CD14-positive monocyte (primary cell): ENCODE results near the gene KLHL13. TPM values are rescaled to one million over a fixed set of nuclear protein-coding genes. Genes with fewer than 3 reads are reported as not detected.

ENCODE experiments used
- DNase-seq, 3 donors: peaks; one replicate each; pipeline ENCODE4 v3.0.0-alpha.2; 2011 to 2022
- H2AFZ ChIP-seq: 2 replicates; pipeline ENCODE4 v1.6.0; 2012; ENCODE audit warnings: mild to moderate bottlenecking, low read depth, low read length, inconsistent platforms; ENCODE audit not compliant: insufficient read depth, poor library complexity, severe bottlenecking
- H3K27ac ChIP-seq, 2 donors: 1 replicate in 1 of 2; 2 replicates in 1 of 2; pipeline ENCODE4 v1.5.1; 2012 to 2013; ENCODE audit warnings: low read length in 2 of 2, control low read depth in 1 of 2, inconsistent platforms in 1 of 2, low read depth in 1 of 2, mild to moderate bottlenecking in 1 of 2
- H3K27me3 ChIP-seq, 2 donors: one replicate each; pipeline versions ENCODE4 v1.6.0 to v1.6.1; 2011 to 2013; ENCODE audit warnings: low read length in 2 of 2; ENCODE audit not compliant: control insufficient read depth in 2 of 2, insufficient read depth in 2 of 2
- H3K36me3 ChIP-seq, 2 donors: replicated peaks in 1 of 2; 1 replicate in 1 of 2; 2 replicates in 1 of 2; pipeline versions ENCODE4 v1.5.1 to v1.6.1; 2012 to 2013; ENCODE audit warnings: low read length in 2 of 2, control low read depth in 1 of 2, inconsistent platforms in 1 of 2, mild to moderate bottlenecking in 1 of 2; ENCODE audit not compliant: insufficient read depth in 2 of 2, control insufficient read depth in 1 of 2
- H3K4me1 ChIP-seq, 2 donors: 1 replicate in 1 of 2; 2 replicates in 1 of 2; pipeline versions ENCODE4 v1.5.1 to v1.6.1; 2012 to 2013; ENCODE audit warnings: low read length in 2 of 2, control low read depth in 1 of 2, inconsistent platforms in 1 of 2, mild to moderate bottlenecking in 1 of 2, moderate library complexity in 1 of 2; ENCODE audit not compliant: insufficient read depth in 2 of 2, control insufficient read depth in 1 of 2
- H3K4me2 ChIP-seq: replicated peaks from 2 replicates; pipeline ENCODE3; 2012; ENCODE audit warnings: low read length, moderate library complexity, mild to moderate bottlenecking; ENCODE audit not compliant: poor library complexity, severe bottlenecking; ENCODE audit errors: extremely low read depth
- H3K4me3 ChIP-seq, 3 experiments: fragments of 200-600 bp in 1 of 3; sonication (generic) in 1 of 3; replicated peaks in 1 of 3; 1 replicate in 2 of 3; 2 replicates in 1 of 3; pipeline ENCODE4 v1.5.1; 2011 to 2013; ENCODE audit warnings: low read length in 3 of 3, mild to moderate bottlenecking in 3 of 3, control low read depth in 2 of 3, low read depth in 2 of 3, inconsistent platforms in 1 of 3, moderate library complexity in 1 of 3
- H3K79me2 ChIP-seq: 2 replicates; pipeline ENCODE4 v1.6.0; 2012; ENCODE audit warnings: mild to moderate bottlenecking, control low read depth, inconsistent platforms, low read length, moderate library complexity; ENCODE audit not compliant: insufficient read depth
- H3K9ac ChIP-seq: 2 replicates; pipeline ENCODE4 v1.6.0; 2017; ENCODE audit warnings: low read length, mild to moderate bottlenecking; ENCODE audit not compliant: insufficient read depth, poor library complexity, severe bottlenecking
- H3K9me3 ChIP-seq, 2 donors: replicated peaks in 1 of 2; 1 replicate in 1 of 2; 2 replicates in 1 of 2; pipeline versions ENCODE4 v1.5.1 to v1.6.1; 2012 to 2013; ENCODE audit warnings: low read length in 2 of 2, control low read depth in 1 of 2; ENCODE audit not compliant: control insufficient read depth in 1 of 2, insufficient read depth in 1 of 2
- H4K20me1 ChIP-seq: 2 replicates; pipeline ENCODE4 v1.6.0; 2012; ENCODE audit warnings: mild to moderate bottlenecking, low read length, control low read depth, moderate library complexity; ENCODE audit not compliant: insufficient read depth
- H3K27ac Mint-ChIP-seq, 7 donors: one replicate each; pipeline ENCODE4 v1.8.0; 2020; ENCODE audit warnings: mild to moderate bottlenecking in 7 of 7, mixed read lengths in 7 of 7, moderate library complexity in 6 of 7, inconsistent platforms in 2 of 7
- H3K27me3 Mint-ChIP-seq, 3 donors: one replicate each; pipeline ENCODE4 v1.8.0; 2021 to 2022; ENCODE audit warnings: low read depth in 3 of 3, mild to moderate bottlenecking in 3 of 3, mixed read lengths in 3 of 3, moderate library complexity in 3 of 3, inconsistent platforms in 1 of 3
- H3K36me3 Mint-ChIP-seq, 2 donors: one replicate each; pipeline ENCODE4 v1.8.0; 2020; ENCODE audit warnings: mixed read lengths in 2 of 2, inconsistent platforms in 1 of 2, mild to moderate bottlenecking in 1 of 2
- H3K4me1 Mint-ChIP-seq: one replicate; pipeline ENCODE4 v1.8.0; 2020; ENCODE audit warnings: mild to moderate bottlenecking, mixed read lengths
- H3K4me3 Mint-ChIP-seq, 2 donors: one replicate each; pipeline ENCODE4 v1.8.0; 2020; ENCODE audit warnings: mild to moderate bottlenecking in 2 of 2, mixed read lengths in 2 of 2, moderate library complexity in 1 of 2
- H3K9me3 Mint-ChIP-seq, 7 donors: one replicate each; pipeline ENCODE4 v1.8.0; 2020 to 2022; ENCODE audit warnings: mixed read lengths in 7 of 7, mild to moderate bottlenecking in 6 of 7, moderate library complexity in 6 of 7, inconsistent platforms in 2 of 7
- WGBS: methylation state at CpG from one replicate; pipeline ENCODE4 v1.1.5; 2013; ENCODE audit warnings: missing lambda C conversion rate; ENCODE audit not compliant: insufficient coverage; 5-methylcytosine and 5-hydroxymethylcytosine counted together
- intact Hi-C, 2 donors: fragments of 100-400 bp; cut with micrococcal nuclease; formaldehyde crosslinking; loops; one replicate each; pipeline versions ENCODE4 v1.15.0 to v1.15.1; 2023
- polyA plus RNA-seq, 3 donors: library from polyadenylated mRNA; depleted of rRNA in 1 of 3; unstranded in 2 of 3; stranded (reverse) in 1 of 3; fragments of 300-500 nt in 2 of 3; fragments of >200 nt in 1 of 3; fragmentation: Illumina TruSeq in 2 of 3; gene quantifications; 1 replicate in 2 of 3; 2 replicates in 1 of 3; pipeline ENCODE4 v1.2.3, GENCODE V29; 2012 to 2021
- TF ChIP-seq, protein P1 (sequence below): fragments of 200-600 bp; IDR thresholded peaks from one replicate; pipeline ENCODE4 v1.8.0; 2022; ENCODE audit warnings: antibody characterized with exemption, mild to moderate bottlenecking

KLHL13 gene
- polyA plus RNA-seq, 3 donors = 0.05 to 0.41 (median 0.10) TPM

DNA sequence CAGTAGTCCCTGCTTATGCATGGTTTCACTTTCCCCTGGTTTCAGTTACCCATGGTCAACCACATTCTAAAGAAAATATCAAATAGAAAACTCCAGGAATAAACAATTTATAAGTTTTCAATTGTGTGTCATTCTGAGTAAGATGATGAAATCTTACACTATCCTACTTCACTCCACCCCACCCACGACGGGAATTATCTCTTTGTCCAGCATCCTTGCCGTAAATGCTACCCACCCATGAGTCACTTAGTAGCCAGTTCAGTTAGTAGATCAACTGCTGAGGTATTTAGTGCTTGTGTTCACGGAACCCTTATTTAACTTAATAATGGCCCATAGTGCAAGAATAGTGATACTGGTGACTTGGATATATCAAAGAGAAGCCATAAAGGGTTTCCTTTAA lies 91.4 kb downstream of the KLHL13 start:
- Histone ChIP-seq H3K9ac (no peak overlapping the region), H3K4me2 (no peak overlapping the region), H3K79me2 (no peaks in the 10 kb centered on the region), H4K20me1 (no peaks in the 10 kb centered on the region), H3K27ac (no peak overlapping the region), H3K4me1 (no peaks in the 10 kb centered on the region), H3K4me3 (no peak overlapping the region), H3K36me3 (no peaks in the 10 kb centered on the region), H3K27me3 (no peaks in the 10 kb centered on the region), H3K9me3 (no peaks in the 10 kb centered on the region), H2AFZ (no peak overlapping the region)
- DNase-seq = no peak
- no CpG with 5 or more reads among the region's 4 CpGs for WGBS
- TF ChIP-seq, protein P1, sequence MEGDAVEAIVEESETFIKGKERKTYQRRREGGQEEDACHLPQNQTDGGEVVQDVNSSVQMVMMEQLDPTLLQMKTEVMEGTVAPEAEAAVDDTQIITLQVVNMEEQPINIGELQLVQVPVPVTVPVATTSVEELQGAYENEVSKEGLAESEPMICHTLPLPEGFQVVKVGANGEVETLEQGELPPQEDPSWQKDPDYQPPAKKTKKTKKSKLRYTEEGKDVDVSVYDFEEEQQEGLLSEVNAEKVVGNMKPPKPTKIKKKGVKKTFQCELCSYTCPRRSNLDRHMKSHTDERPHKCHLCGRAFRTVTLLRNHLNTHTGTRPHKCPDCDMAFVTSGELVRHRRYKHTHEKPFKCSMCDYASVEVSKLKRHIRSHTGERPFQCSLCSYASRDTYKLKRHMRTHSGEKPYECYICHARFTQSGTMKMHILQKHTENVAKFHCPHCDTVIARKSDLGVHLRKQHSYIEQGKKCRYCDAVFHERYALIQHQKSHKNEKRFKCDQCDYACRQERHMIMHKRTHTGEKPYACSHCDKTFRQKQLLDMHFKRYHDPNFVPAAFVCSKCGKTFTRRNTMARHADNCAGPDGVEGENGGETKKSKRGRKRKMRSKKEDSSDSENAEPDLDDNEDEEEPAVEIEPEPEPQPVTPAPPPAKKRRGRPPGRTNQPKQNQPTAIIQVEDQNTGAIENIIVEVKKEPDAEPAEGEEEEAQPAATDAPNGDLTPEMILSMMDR = no peak
- no peaks in the 10 kb centered on the region for H3K27me3 Mint-ChIP-seq
- no peaks in the 10 kb centered on the region for H3K36me3 Mint-ChIP-seq
- no peak overlapping the region for H3K27ac Mint-ChIP-seq
- peaks cover 2% of the 10 kb centered on the region for H3K4me1 Mint-ChIP-seq
- peaks cover 0 to 3% (median 0%) of the 10 kb centered on the region in 7 donors for H3K9me3 Mint-ChIP-seq
- intact Hi-C loops = no loop called here
- H3K4me3 Mint-ChIP-seq = no peak overlapping the region

- intact Hi-C loops = no loop called here
- no peaks in the 10 kb centered on the region for H3K27me3 ChIP-seq
- H3K9me3 ChIP-seq = no peaks in the 10 kb centered on the region
- H3K9ac ChIP-seq = no peak overlapping the region
- Mint-ChIP-seq H3K27ac (no peak overlapping the region), H3K9me3 (peaks cover 0 to 3% (median 0%) of the 10 kb centered on the region in 7 donors), H3K27me3 (no peaks in the 10 kb centered on the region), H3K4me3 (no peak overlapping the region), H3K4me1 (peaks cover 2% of the 10 kb centered on the region), H3K36me3 (no peaks in the 10 kb centered on the region)
- TF ChIP-seq, protein P1 = no peak
- WGBS = no CpG with 5 or more reads among the region's 1 CpG
- H3K27ac ChIP-seq = no peak overlapping the region
- H3K4me1 ChIP-seq = no peaks in the 10 kb centered on the region
- no peaks in the 10 kb centered on the region for H3K79me2 ChIP-seq
- DNase-seq = no peak
- no peaks in the 10 kb centered on the region for H3K36me3 ChIP-seq
- H3K4me3 ChIP-seq = no peak overlapping the region
- no peaks in the 10 kb centered on the region for H4K20me1 ChIP-seq
- H2AFZ ChIP-seq = no peak overlapping the region
- H3K4me2 ChIP-seq = no peak overlapping the region
Measured at GRCh38 chrX:118024482-118024881, 92.1 kb downstream of the KLHL13 start.
